Ovary (tissue), 3 donors: ENCODE data around the gene ARHGAP10.

ENCODE experiments used
- POLR2A ChIP-seq: fragments of 450-650 bp; IDR thresholded peaks from one replicate; pipeline ENCODE4 v1.6.1; 2017; ENCODE audit warnings: antibody characterized with exemption, mild to moderate bottlenecking, moderate library complexity
- TF ChIP-seq, protein P1 (sequence below), 3 donors: fragments of 450-650 bp in 2 of 3; fragments of 200-600 bp in 1 of 3; IDR thresholded peaks; one replicate each; pipeline versions ENCODE4 v1.5.1 to v1.8.0; 2016 to 2022; ENCODE audit warnings: antibody characterized with exemption in 3 of 3, mild to moderate bottlenecking in 1 of 3
- donor health status: DM: no; HTN: no; CAD: no.

DNA sequence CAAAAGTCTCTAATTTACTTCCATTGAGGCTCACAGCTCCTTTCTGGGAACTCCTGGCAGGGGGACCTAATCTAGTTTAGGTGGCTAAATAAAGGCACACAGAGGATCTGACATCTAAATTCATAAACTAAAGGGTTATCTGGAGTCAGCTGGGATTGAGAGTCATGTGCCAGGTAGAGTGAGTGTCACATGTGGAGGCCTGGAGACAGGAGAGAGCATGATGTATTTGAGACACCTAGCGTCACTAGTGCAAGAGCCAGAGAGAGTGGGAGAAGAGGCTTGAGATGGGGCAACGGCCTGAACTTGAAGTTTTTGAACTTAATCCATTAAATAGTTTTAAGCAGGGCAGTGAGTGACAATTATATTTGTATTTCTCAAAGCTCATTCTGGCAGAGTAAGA, 152.6 kb downstream of the ARHGAP10 start:
- TF ChIP-seq, protein P1, sequence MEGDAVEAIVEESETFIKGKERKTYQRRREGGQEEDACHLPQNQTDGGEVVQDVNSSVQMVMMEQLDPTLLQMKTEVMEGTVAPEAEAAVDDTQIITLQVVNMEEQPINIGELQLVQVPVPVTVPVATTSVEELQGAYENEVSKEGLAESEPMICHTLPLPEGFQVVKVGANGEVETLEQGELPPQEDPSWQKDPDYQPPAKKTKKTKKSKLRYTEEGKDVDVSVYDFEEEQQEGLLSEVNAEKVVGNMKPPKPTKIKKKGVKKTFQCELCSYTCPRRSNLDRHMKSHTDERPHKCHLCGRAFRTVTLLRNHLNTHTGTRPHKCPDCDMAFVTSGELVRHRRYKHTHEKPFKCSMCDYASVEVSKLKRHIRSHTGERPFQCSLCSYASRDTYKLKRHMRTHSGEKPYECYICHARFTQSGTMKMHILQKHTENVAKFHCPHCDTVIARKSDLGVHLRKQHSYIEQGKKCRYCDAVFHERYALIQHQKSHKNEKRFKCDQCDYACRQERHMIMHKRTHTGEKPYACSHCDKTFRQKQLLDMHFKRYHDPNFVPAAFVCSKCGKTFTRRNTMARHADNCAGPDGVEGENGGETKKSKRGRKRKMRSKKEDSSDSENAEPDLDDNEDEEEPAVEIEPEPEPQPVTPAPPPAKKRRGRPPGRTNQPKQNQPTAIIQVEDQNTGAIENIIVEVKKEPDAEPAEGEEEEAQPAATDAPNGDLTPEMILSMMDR (IDR thresholded peaks at IDR 0.05), result no peak
- TF ChIP-seq POLR2A, result no peak
